H1 (cell line): ENCODE results near the gene BDP1. TPM values are rescaled to one million over a fixed set of nuclear protein-coding genes. Genes with fewer than 3 reads are reported as not detected.

Source experiments
- CTCF ChIA-PET: fragments of 300-600 bp; sonication (Branson Sonifier 250); formaldehyde crosslinking; loops from one replicate; lab custom pipeline; 2021; ENCODE audit not compliant: partially characterized antibody; lab: Charles Lee
- POLR2A ChIA-PET: fragments of 300-600 bp; sonication (Branson Sonifier 250); formaldehyde crosslinking; loops from one replicate; lab custom pipeline; 2021; ENCODE audit warnings: inconsistent platforms; ENCODE audit not compliant: partially characterized antibody; lab: Charles Lee
- DNase-seq, 2 experiments: peaks; one replicate each; pipeline versions ENCODE4 v3.0.0 to v3.0.0-alpha.2; 2010 to 2022; ENCODE audit warnings: low spot score in 2 of 2, low read depth in 1 of 2, mixed read lengths in 1 of 2
- FAIRE-seq: peaks from 2 replicates; lab custom pipeline; 2011; peaks lifted over from hg19 to GRCh38; lab: Jason Lieb, UNC
- H2AFZ ChIP-seq: 2 replicates; pipeline ENCODE4 v1.8.1; 2012; ENCODE audit warnings: low read length, inconsistent platforms
- H2AK5ac ChIP-seq: 2 replicates; pipeline ENCODE4 v1.6.1; 2013; ENCODE audit warnings: low read depth, low read length
- H2BK120ac ChIP-seq: replicated peaks from 2 replicates; pipeline ENCODE3; 2013; ENCODE audit warnings: low read depth, low read length, inconsistent platforms
- H2BK12ac ChIP-seq: 2 replicates; pipeline ENCODE4 v1.6.1; 2013; ENCODE audit warnings: low read depth, low read length
- H2BK15ac ChIP-seq: 2 replicates; pipeline ENCODE4 v1.6.1; 2013; ENCODE audit warnings: low read length
- H2BK20ac ChIP-seq: 2 replicates; pipeline ENCODE4 v1.6.1; 2013; ENCODE audit warnings: low read length
- H2BK5ac ChIP-seq: 2 replicates; pipeline ENCODE4 v1.6.1; 2013; ENCODE audit warnings: low read depth, low read length
- H3K14ac ChIP-seq: 2 replicates; pipeline ENCODE4 v1.6.1; 2013; ENCODE audit warnings: inconsistent platforms; ENCODE audit not compliant: insufficient read length
- H3K18ac ChIP-seq: 2 replicates; pipeline ENCODE4 v1.6.1; 2013; ENCODE audit warnings: low read length; ENCODE audit errors: extremely low read depth
- H3K23ac ChIP-seq: 2 replicates; pipeline ENCODE4 v1.6.1; 2013; ENCODE audit warnings: inconsistent platforms; ENCODE audit not compliant: insufficient read length
- H3K23me2 ChIP-seq: 2 replicates; pipeline ENCODE4 v1.6.1; 2013; ENCODE audit warnings: low read depth, low read length
- H3K27ac ChIP-seq: 2 replicates; pipeline ENCODE4 v1.6.1; 2011; ENCODE audit warnings: low read depth, low read length, inconsistent platforms
- H3K27me3 ChIP-seq, 4 experiments: replicated peaks in 1 of 4; 1 replicate in 1 of 4; 2 replicates in 3 of 4; pipeline versions ENCODE4 v1.6.1 to v1.8.1; 2011 to 2013; ENCODE audit warnings: low read length in 3 of 4, mild to moderate bottlenecking in 3 of 4, inconsistent platforms in 2 of 4, mixed read lengths in 2 of 4, moderate library complexity in 1 of 4; ENCODE audit not compliant: control insufficient read depth in 3 of 4, insufficient read depth in 3 of 4; ENCODE audit errors: extremely low read depth in 1 of 4
- H3K36me3 ChIP-seq, 4 experiments: 2 replicates each; pipeline versions ENCODE4 v1.6.1 to v1.8.1; 2011 to 2013; ENCODE audit warnings: mild to moderate bottlenecking in 4 of 4, low read length in 3 of 4, moderate library complexity in 2 of 4, control low read depth in 1 of 4, inconsistent platforms in 1 of 4; ENCODE audit not compliant: insufficient read depth in 4 of 4, control insufficient read depth in 2 of 4
- H3K4ac ChIP-seq: replicated peaks from 2 replicates; pipeline ENCODE3; 2013; ENCODE audit warnings: low read length, low read depth, mixed read lengths, inconsistent platforms; ENCODE audit not compliant: insufficient read length
- H3K4me1 ChIP-seq, 4 experiments: replicated peaks in 1 of 4; 1 replicate in 1 of 4; 2 replicates in 3 of 4; pipeline versions ENCODE4 v1.6.1 to v1.8.1; 2011 to 2013; ENCODE audit warnings: low read length in 3 of 4, inconsistent platforms in 2 of 4, mixed read lengths in 1 of 4; ENCODE audit not compliant: insufficient read depth in 4 of 4, control insufficient read depth in 3 of 4
- H3K4me2 ChIP-seq, 2 experiments: 2 replicates each; pipeline versions ENCODE4 v1.6.1 to v1.8.1; 2011 to 2013; ENCODE audit warnings: low read depth in 2 of 2, low read length in 2 of 2, control low read depth in 1 of 2, inconsistent platforms in 1 of 2, mild to moderate bottlenecking in 1 of 2; ENCODE audit not compliant: insufficient read depth in 1 of 2
- H3K4me3 ChIP-seq, 4 experiments: fragments of 200-600, 300-600 bp in 1 of 4; sonication (generic), shearing (Covaris generic), sonication (Bioruptor Twin) in 1 of 4; 2 replicates each; pipeline versions ENCODE4 v1.5.1 to v1.8.1; 2011 to 2016; ENCODE audit warnings: low read length in 4 of 4, low read depth in 3 of 4, control low read depth in 2 of 4, inconsistent platforms in 2 of 4, mild to moderate bottlenecking in 2 of 4, mixed read lengths in 1 of 4, moderate library complexity in 1 of 4; ENCODE audit not compliant: insufficient read depth in 2 of 4; ENCODE audit errors: extremely low read depth in 1 of 4
- H3K56ac ChIP-seq: replicated peaks from 2 replicates; pipeline ENCODE3; 2013; ENCODE audit warnings: low read depth, mild to moderate bottlenecking, mixed read lengths, low read length, inconsistent platforms; ENCODE audit not compliant: insufficient read length
- H3K79me1 ChIP-seq: 2 replicates; pipeline ENCODE4 v1.6.1; 2013; ENCODE audit warnings: low read depth, low read length, control low read depth
- H3K79me2 ChIP-seq, 2 experiments: 2 replicates each; pipeline versions ENCODE4 v1.6.1 to v1.8.1; 2012 to 2013; ENCODE audit warnings: low read length in 2 of 2, mild to moderate bottlenecking in 2 of 2, inconsistent platforms in 1 of 2; ENCODE audit not compliant: insufficient read depth in 2 of 2, control insufficient read depth in 1 of 2
- H3K9ac ChIP-seq, 4 experiments: replicated peaks in 1 of 4; 1 replicate in 1 of 4; 2 replicates in 3 of 4; pipeline versions ENCODE4 v1.6.1 to v1.8.1; 2011 to 2013; ENCODE audit warnings: low read depth in 3 of 4, low read length in 3 of 4, control low read depth in 2 of 4, mild to moderate bottlenecking in 2 of 4, moderate library complexity in 2 of 4, inconsistent platforms in 1 of 4; ENCODE audit errors: extremely low read depth in 1 of 4
- H3K9me3 ChIP-seq, 2 experiments: 2 replicates each; pipeline versions ENCODE4 v1.6.1 to v1.8.1; 2012 to 2013; ENCODE audit warnings: mild to moderate bottlenecking in 2 of 2, moderate library complexity in 2 of 2, control low read depth in 1 of 2, inconsistent platforms in 1 of 2, low read depth in 1 of 2, low read length in 1 of 2, mixed read lengths in 1 of 2; ENCODE audit not compliant: insufficient read depth in 2 of 2
- H4K20me1 ChIP-seq, 2 experiments: replicated peaks in 1 of 2; 2 replicates each; pipeline versions ENCODE3 to v1.8.1; 2011 to 2013; ENCODE audit warnings: inconsistent platforms in 2 of 2, low read length in 2 of 2, mild to moderate bottlenecking in 1 of 2; ENCODE audit not compliant: insufficient read depth in 2 of 2, control insufficient read depth in 1 of 2
- H4K5ac ChIP-seq: 2 replicates; pipeline ENCODE4 v1.6.1; 2013; ENCODE audit warnings: low read length, low read depth, mixed read lengths, inconsistent platforms; ENCODE audit not compliant: insufficient read length
- H4K8ac ChIP-seq: 2 replicates; pipeline ENCODE4 v1.8.0; 2013; ENCODE audit warnings: mild to moderate bottlenecking, moderate library complexity, low read length, inconsistent platforms; ENCODE audit not compliant: insufficient read depth; ENCODE audit errors: extremely low read depth
- H4K91ac ChIP-seq: replicated peaks from 2 replicates; pipeline ENCODE3; 2013; ENCODE audit warnings: low read length, mixed read lengths, inconsistent platforms; ENCODE audit not compliant: insufficient read length
- CHD2 ChIP-seq: IDR thresholded peaks from 2 replicates; pipeline ENCODE4 v1.6.1; 2012; ENCODE audit warnings: low read length, improper control_type of control experiment
- CTCF ChIP-seq, 3 experiments: IDR thresholded peaks; 1 replicate in 2 of 3; 2 replicates in 1 of 3; pipeline versions ENCODE4 v1.5.1 to v1.6.1; 2011; ENCODE audit warnings: low read length in 3 of 3, mild to moderate bottlenecking in 3 of 3, inconsistent platforms in 2 of 3, low read depth in 1 of 3, moderate library complexity in 1 of 3; ENCODE audit not compliant: insufficient read depth in 1 of 3; ENCODE audit errors: control extremely low read depth in 1 of 3
- E2F6 ChIP-seq: IDR thresholded peaks from 2 replicates; pipeline ENCODE4 v1.6.1; 2012; ENCODE audit warnings: inconsistent platforms
- HDAC6 ChIP-seq: IDR thresholded peaks from one replicate; pipeline ENCODE4 v1.7.1; 2012; ENCODE audit warnings: low read depth, mild to moderate bottlenecking, inconsistent platforms, low read length, moderate library complexity
- JUND ChIP-seq: IDR thresholded peaks from 2 replicates; pipeline ENCODE4 v1.6.1; 2011; ENCODE audit warnings: mild to moderate bottlenecking, improper control_type of control experiment, low read length
- POU5F1 ChIP-seq: IDR thresholded peaks from 2 replicates; pipeline ENCODE4 v1.6.1; 2011; ENCODE audit warnings: low read depth, mild to moderate bottlenecking, low read length, moderate library complexity
- RBBP5 ChIP-seq: IDR thresholded peaks from 2 replicates; pipeline ENCODE4 v1.7.1; 2012; ENCODE audit warnings: low read depth, mild to moderate bottlenecking, inconsistent platforms, low read length, moderate library complexity, borderline replicate concordance
- RFX5 ChIP-seq: IDR thresholded peaks from 2 replicates; pipeline ENCODE4 v1.6.1; 2011; ENCODE audit warnings: low read depth, low read length, improper control_type of control experiment, borderline replicate concordance
- RNF2 ChIP-seq: fragments of 200-900, 300-1000 bp; sonication (generic); IDR thresholded peaks from 2 replicates; pipeline ENCODE4 v1.7.1; 2016; ENCODE audit warnings: borderline replicate concordance, low read depth, mild to moderate bottlenecking, antibody characterized with exemption, low read length; ENCODE audit not compliant: poor library complexity, severe bottlenecking; ENCODE audit errors: missing control alignments
- RXRA ChIP-seq: IDR thresholded peaks from 2 replicates; pipeline ENCODE4 v1.6.1; 2011; ENCODE audit warnings: low read depth, mild to moderate bottlenecking, low read length, moderate library complexity; ENCODE audit not compliant: insufficient read depth
- SIN3A ChIP-seq, 2 experiments: IDR thresholded peaks in 1 of 2; conservative IDR thresholded peaks in 1 of 2; 2 replicates each; pipeline ENCODE4 v1.6.1; 2011 to 2012; ENCODE audit warnings: low read length in 2 of 2, improper control_type of control experiment in 1 of 2, low read depth in 1 of 2, mild to moderate bottlenecking in 1 of 2
- polyA plus RNA-seq, 7 experiments: library from polyadenylated mRNA; depleted of rRNA in 3 of 7; stranded (reverse) in 5 of 7; unstranded in 2 of 7; fragments of >200 nt in 5 of 7; fragments of 200-250 nt in 2 of 7; gene quantifications; 1 replicate in 5 of 7; 2 replicates in 1 of 7; 4 replicates in 1 of 7; pipeline versions ENCODE4 v1.2.1 to v1.2.3, GENCODE V29; 2011 to 2013; ENCODE audit warnings: missing spikeins in 2 of 7, mixed read lengths in 2 of 7
- total RNA-seq: library from RNA; stranded (reverse); fragmentation: NEBNext Ultra II Directional; extraction: Animal tissue kit (Norgen Biotek cat#: 25700); gene quantifications from 2 replicates; pipeline ENCODE4 v1.2.1, GENCODE V29; 2021

BDP1 gene
- total and polyA plus RNA-seq, 2 of the 8 experiments (the other 6 are each of a cell fraction or from before 2014, with no cell fraction given), result 4.7 to 32.1 TPM

- H2BK15ac ChIP-seq, result no peak overlapping the region
- no peak overlapping the region for H3K9ac ChIP-seq
- no peak overlapping the region for H3K56ac ChIP-seq
- H3K27ac ChIP-seq, result no peak overlapping the region
- no peak overlapping the region for H3K23ac ChIP-seq
- ChIA-PET POLR2A (interaction anchor here (0.7 kb wide), 1 partner anchor 48 kb away, joined by 3 read pairs; no protein-coding TSS in a partner anchor), CTCF (no interaction called here)
- H3K18ac ChIP-seq, result no peak overlapping the region
- H2AFZ ChIP-seq, result no peak overlapping the region
- H2BK5ac ChIP-seq, result no peak overlapping the region
- H3K9me3 ChIP-seq, result no peaks in the 10 kb centered on the region
- no peak for FAIRE-seq
- H4K8ac ChIP-seq, result no peak overlapping the region
- H4K91ac ChIP-seq, result no peak overlapping the region
- no peak overlapping the region for H3K4me3 ChIP-seq
- no peak overlapping the region for H3K4ac ChIP-seq
- peaks cover 3 to 41% (median 16%) of the 10 kb centered on the region in 4 experiments for H3K36me3 ChIP-seq
- no peak for DNase-seq
- no peaks in the 10 kb centered on the region for H3K23me2 ChIP-seq
- H3K4me2 ChIP-seq, result no peak overlapping the region
- no peak overlapping the region for H2BK20ac ChIP-seq
- H2BK120ac ChIP-seq, result no peak overlapping the region
- no peak overlapping the region for H3K14ac ChIP-seq
- no peak overlapping the region for H2BK12ac ChIP-seq
- no peak overlapping the region for H2AK5ac ChIP-seq
- H3K79me2 ChIP-seq, result no peaks in the 10 kb centered on the region
- no peaks in the 10 kb centered on the region for H3K79me1 ChIP-seq
- H3K27me3 ChIP-seq, result no peaks in the 10 kb centered on the region
- no peaks in the 10 kb centered on the region for H4K20me1 ChIP-seq
- no peak overlapping the region for H4K5ac ChIP-seq
- no peaks in the 10 kb centered on the region for H3K4me1 ChIP-seq
- no peak for TF ChIP-seq RFX5
- TF ChIP-seq POU5F1, result no peak
- no peak for TF ChIP-seq RXRA
- no peak for TF ChIP-seq RNF2
- no peak for TF ChIP-seq RBBP5
- TF ChIP-seq JUND, result no peak
- no peak for TF ChIP-seq CHD2
- TF ChIP-seq E2F6, result no peak
- no peak for TF ChIP-seq HDAC6
- TF ChIP-seq CTCF (IDR thresholded peaks at IDR 0.05; ENCODE audit: control extremely low read depth in 1 of 3, insufficient read depth in 1 of 3, low read depth in 1 of 3, low read length in 3 of 3), result no peak
- no peak for TF ChIP-seq SIN3A (conservative IDR thresholded peaks at IDR 0.05 in 1 of 2, IDR thresholded peaks at IDR 0.05 in 1 of 2; ENCODE audit: low read depth in 1 of 2, low read length in 2 of 2)
Observed at GRCh38 chr5:71564895-71565294, 109.4 kb downstream of the BDP1 start.
